Calu3 (cell line): ENCODE measurements around the gene CACNA1D. TPM values are rescaled to one million over a fixed set of nuclear protein-coding genes. Genes with fewer than 3 reads are reported as not detected.

ENCODE experiments used
- BruUV-seq: library from RNA; stranded (reverse); fragments of 400-500 nt; replicated peaks from 2 replicates; lab custom pipeline; 2021; lab: Mats Ljungman, UMichigan
- CTCF ChIA-PET: fragments of 300-600 bp; sonication (Branson Sonifier 250); formaldehyde crosslinking; loops from one replicate; lab custom pipeline; 2022; ENCODE audit warnings: antibody characterized with exemption; lab: Charles Lee
- DNase-seq: peaks from one replicate; pipeline ENCODE4 v3.0.0; 2022
- H3K27ac Mint-ChIP-seq: one replicate; pipeline ENCODE4 v1.8.0; 2022; ENCODE audit warnings: mixed read lengths; ENCODE audit not compliant: unreplicated experiment
- H3K27me3 Mint-ChIP-seq: one replicate; pipeline ENCODE4 v1.8.0; 2022; ENCODE audit warnings: mixed read lengths; ENCODE audit not compliant: unreplicated experiment
- H3K36me3 Mint-ChIP-seq: one replicate; pipeline ENCODE4 v1.8.0; 2022; ENCODE audit warnings: mild to moderate bottlenecking, moderate library complexity, mixed read lengths; ENCODE audit not compliant: insufficient read depth, unreplicated experiment
- H3K4me1 Mint-ChIP-seq: one replicate; pipeline ENCODE4 v1.8.0; 2022; ENCODE audit warnings: mild to moderate bottlenecking, low read depth, mixed read lengths; ENCODE audit not compliant: unreplicated experiment
- H3K4me3 Mint-ChIP-seq: one replicate; pipeline ENCODE4 v1.8.0; 2022; ENCODE audit warnings: mild to moderate bottlenecking, low read depth, moderate library complexity, mixed read lengths; ENCODE audit not compliant: unreplicated experiment
- H3K9me3 Mint-ChIP-seq: one replicate; pipeline ENCODE4 v1.8.0; 2022; ENCODE audit warnings: low read depth, mixed read lengths; ENCODE audit not compliant: unreplicated experiment
- intact Hi-C: fragments of 100-400 bp; cut with micrococcal nuclease; formaldehyde crosslinking; loops from one replicate; pipeline ENCODE4 v1.10.0; 2022; ENCODE audit not compliant: unreplicated experiment
- total RNA-seq: library from RNA; stranded (reverse); gene quantifications from 2 replicates; pipeline ENCODE4 v1.2.3, GENCODE V29; 2022
- TF ChIP-seq, protein P1 (sequence below): fragments of 200-600 bp; IDR thresholded peaks from one replicate; pipeline ENCODE4 v1.8.0; 2022; ENCODE audit warnings: antibody characterized with exemption; ENCODE audit not compliant: unreplicated experiment

CACNA1D gene
- total RNA-seq, 1 experiment from 2014 or later = 48.3 TPM

DNA sequence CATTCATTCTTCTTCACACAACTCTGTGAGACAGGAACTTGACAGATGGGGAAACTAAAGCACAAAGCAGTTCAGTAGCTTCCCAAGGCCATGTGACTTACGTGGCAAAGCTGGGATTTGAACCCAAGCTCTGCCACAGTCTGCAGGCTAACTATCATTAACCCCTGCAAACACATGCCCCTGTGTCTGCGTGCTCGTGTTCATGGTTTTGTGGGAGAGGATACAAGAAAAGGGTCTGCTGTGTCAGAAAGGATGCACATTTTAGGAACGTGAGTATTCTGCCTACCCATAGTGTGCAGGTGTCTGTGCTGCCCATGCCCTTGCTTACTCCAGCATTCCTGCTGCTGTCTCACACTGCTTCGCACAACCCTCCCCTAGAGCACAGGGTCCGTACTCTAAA is 214.8 kb downstream of the CACNA1D start:
- TF ChIP-seq, protein P1, sequence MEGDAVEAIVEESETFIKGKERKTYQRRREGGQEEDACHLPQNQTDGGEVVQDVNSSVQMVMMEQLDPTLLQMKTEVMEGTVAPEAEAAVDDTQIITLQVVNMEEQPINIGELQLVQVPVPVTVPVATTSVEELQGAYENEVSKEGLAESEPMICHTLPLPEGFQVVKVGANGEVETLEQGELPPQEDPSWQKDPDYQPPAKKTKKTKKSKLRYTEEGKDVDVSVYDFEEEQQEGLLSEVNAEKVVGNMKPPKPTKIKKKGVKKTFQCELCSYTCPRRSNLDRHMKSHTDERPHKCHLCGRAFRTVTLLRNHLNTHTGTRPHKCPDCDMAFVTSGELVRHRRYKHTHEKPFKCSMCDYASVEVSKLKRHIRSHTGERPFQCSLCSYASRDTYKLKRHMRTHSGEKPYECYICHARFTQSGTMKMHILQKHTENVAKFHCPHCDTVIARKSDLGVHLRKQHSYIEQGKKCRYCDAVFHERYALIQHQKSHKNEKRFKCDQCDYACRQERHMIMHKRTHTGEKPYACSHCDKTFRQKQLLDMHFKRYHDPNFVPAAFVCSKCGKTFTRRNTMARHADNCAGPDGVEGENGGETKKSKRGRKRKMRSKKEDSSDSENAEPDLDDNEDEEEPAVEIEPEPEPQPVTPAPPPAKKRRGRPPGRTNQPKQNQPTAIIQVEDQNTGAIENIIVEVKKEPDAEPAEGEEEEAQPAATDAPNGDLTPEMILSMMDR = no peak
- no peaks in the 10 kb centered on the region for H3K27me3 Mint-ChIP-seq
- no peak for DNase-seq
- CTCF ChIA-PET = interaction anchor here (1.0 to 1.1 kb wide), 4 partner anchors 79 to 334 kb away, joined by 3 to 9 read pairs (median 3); no protein-coding TSS in a partner anchor
- no peak overlapping the region for H3K27ac Mint-ChIP-seq
- H3K4me1 Mint-ChIP-seq = peaks cover 11% of the 10 kb centered on the region
- H3K9me3 Mint-ChIP-seq = no peaks in the 10 kb centered on the region
- no peaks in the 10 kb centered on the region for H3K36me3 Mint-ChIP-seq
- H3K4me3 Mint-ChIP-seq = no peak overlapping the region
- intact Hi-C loops = loop anchor here (5.0 kb wide), 1 partner anchor 87 kb away; no protein-coding TSS in a partner anchor
- no TSS peak for BruUV-seq

- BruUV-seq = no TSS peak
- TF ChIP-seq, protein P1 = peak; percentile 66
- H3K27ac Mint-ChIP-seq = no peak overlapping the region
- peak; percentile 80 for DNase-seq
- H3K4me1 Mint-ChIP-seq = peaks cover 11% of the 10 kb centered on the region
- H3K27me3 Mint-ChIP-seq = no peaks in the 10 kb centered on the region
- H3K4me3 Mint-ChIP-seq = no peak overlapping the region
- H3K36me3 Mint-ChIP-seq = no peaks in the 10 kb centered on the region
- no peaks in the 10 kb centered on the region for H3K9me3 Mint-ChIP-seq
- intact Hi-C loops = loop anchor here (1.0 to 5.0 kb wide), 5 partner anchors 78 to 411 kb away; no protein-coding TSS in a partner anchor
- CTCF ChIA-PET = interaction anchor here (0.5 to 1.4 kb wide), 7 partner anchors 80 to 335 kb away, joined by 3 to 9 read pairs (median 3); no protein-coding TSS in a partner anchor
Observed at GRCh38 chr3:53709860-53710674, 215.7 kb downstream of the CACNA1D start.

DNA sequence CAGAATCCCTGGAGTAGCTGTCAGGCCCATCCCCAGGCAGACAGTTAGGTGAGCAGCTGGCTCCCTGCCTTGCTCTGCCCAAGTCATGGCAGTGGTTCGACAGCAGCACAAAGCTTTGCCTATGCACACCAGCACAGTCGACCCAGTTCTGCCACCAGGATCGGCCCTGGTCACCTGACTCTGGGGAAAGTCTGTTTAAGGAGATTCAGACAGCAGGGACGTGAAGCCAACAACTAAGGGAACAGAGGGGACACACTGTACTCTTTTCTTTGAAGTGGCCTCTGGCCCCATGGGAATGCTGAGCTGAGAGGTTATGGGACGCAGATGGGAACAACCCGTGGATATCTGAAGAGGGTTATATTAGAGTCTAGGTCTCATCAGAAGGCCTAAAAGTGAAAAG is 217.0 kb downstream of the CACNA1D start:
- peaks cover 11% of the 10 kb centered on the region for H3K4me1 Mint-ChIP-seq
- no peak for DNase-seq
- BruUV-seq = no TSS peak
- no peaks in the 10 kb centered on the region for H3K9me3 Mint-ChIP-seq
- no peaks in the 10 kb centered on the region for H3K27me3 Mint-ChIP-seq
- H3K36me3 Mint-ChIP-seq = no peaks in the 10 kb centered on the region
- no peak overlapping the region for H3K4me3 Mint-ChIP-seq
- H3K27ac Mint-ChIP-seq = no peak overlapping the region
- TF ChIP-seq, protein P1 = no peak
- intact Hi-C loops = loop anchor here (2.0 to 5.0 kb wide), 2 partner anchors 79 to 413 kb away; no protein-coding TSS in a partner anchor
- CTCF ChIA-PET = no interaction called here

DNA sequence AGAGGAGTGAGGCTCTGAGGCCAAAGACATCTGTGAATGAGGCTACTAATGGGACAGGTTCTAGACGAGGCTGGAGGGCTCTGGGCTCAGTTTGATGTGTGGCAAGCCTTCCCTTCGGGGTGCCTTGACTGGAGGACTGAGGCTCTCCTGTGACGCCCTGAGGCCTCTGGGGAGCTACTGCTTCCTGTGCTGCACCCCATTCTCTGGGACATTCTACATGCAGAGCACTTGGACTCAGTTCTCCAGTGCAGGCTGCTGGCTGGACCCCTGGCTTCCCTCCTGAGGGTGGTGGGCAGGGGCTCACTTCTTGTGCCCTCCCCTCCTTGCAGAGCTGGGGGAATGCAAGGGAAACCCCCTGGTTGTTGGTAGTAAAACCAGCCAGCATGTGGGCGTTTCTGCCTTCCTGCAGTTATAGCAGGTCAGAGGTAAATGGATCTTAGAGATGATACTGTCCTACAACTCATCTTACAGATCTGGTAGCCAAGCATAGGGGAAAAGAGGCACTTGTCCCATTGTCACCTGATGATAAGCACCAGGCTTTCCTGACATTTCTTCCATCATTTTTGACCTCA is 218.5 kb downstream of the CACNA1D start:
- TF ChIP-seq, protein P1 = no peak
- H3K27me3 Mint-ChIP-seq = no peaks in the 10 kb centered on the region
- DNase-seq = no peak
- H3K4me1 Mint-ChIP-seq = peaks cover 6% of the 10 kb centered on the region
- no TSS peak for BruUV-seq
- no peak overlapping the region for H3K4me3 Mint-ChIP-seq
- intact Hi-C loops = loop anchor here (5.0 kb wide), 1 partner anchor 81 kb away; no protein-coding TSS in a partner anchor
- no peaks in the 10 kb centered on the region for H3K36me3 Mint-ChIP-seq
- H3K27ac Mint-ChIP-seq = no peak overlapping the region
- CTCF ChIA-PET = no interaction called here
- no peaks in the 10 kb centered on the region for H3K9me3 Mint-ChIP-seq
